Naive thymus-derived CD4-positive, alpha-beta T cell (primary cell): ENCODE results near the gene FAM174B. TPM values are rescaled to one million over a fixed set of nuclear protein-coding genes. Genes with fewer than 3 reads are reported as not detected.

Experiments
- ATAC-seq: fragments of 150-1000 bp; cut with Tn5 transposase; 2 replicates; pipeline ENCODE4 v1.10.0; 2021; ENCODE audit warnings: mild to moderate bottlenecking, moderate library complexity
- CTCF ChIA-PET: fragments of 350-600 bp; sonication (Branson Sonifier 250); formaldehyde crosslinking; loops from one replicate; lab custom pipeline; 2021; ENCODE audit warnings: antibody characterized with exemption; lab: Charles Lee
- POLR2A ChIA-PET: fragments of 350-600 bp; sonication (Branson Sonifier 250); formaldehyde crosslinking; loops from one replicate; lab custom pipeline; 2021; ENCODE audit warnings: antibody characterized with exemption, inconsistent platforms; lab: Charles Lee
- DNase-seq, 9 donors: peaks; one replicate each; pipeline versions ENCODE4 v3.0.0 to v3.0.0-alpha.2; 2020 to 2022; ENCODE audit warnings: mixed read lengths in 1 of 9
- H3K27ac ChIP-seq: one replicate; pipeline ENCODE4 v1.7.0; 2013; ENCODE audit warnings: mild to moderate bottlenecking, low read depth, low read length, moderate library complexity
- H3K27me3 ChIP-seq, 2 donors: one replicate each; pipeline ENCODE4 v1.7.0; 2013; ENCODE audit warnings: low read length in 2 of 2, mild to moderate bottlenecking in 2 of 2, moderate library complexity in 2 of 2; ENCODE audit not compliant: control insufficient read depth in 2 of 2, insufficient read depth in 2 of 2
- H3K36me3 ChIP-seq, 3 experiments: 1 replicate in 2 of 3; 2 replicates in 1 of 3; pipeline ENCODE4 v1.7.0; 2013; ENCODE audit warnings: low read length in 3 of 3, mild to moderate bottlenecking in 3 of 3, moderate library complexity in 1 of 3; ENCODE audit not compliant: insufficient read depth in 3 of 3, control insufficient read depth in 2 of 3
- H3K4me1 ChIP-seq, 2 donors: one replicate each; pipeline ENCODE4 v1.7.0; 2013; ENCODE audit warnings: low read length in 2 of 2, mild to moderate bottlenecking in 2 of 2, moderate library complexity in 1 of 2; ENCODE audit not compliant: control insufficient read depth in 2 of 2, insufficient read depth in 2 of 2
- H3K4me3 ChIP-seq: 2 replicates; pipeline ENCODE4 v1.7.0; 2013; ENCODE audit warnings: mild to moderate bottlenecking, low read length
- H3K9me3 ChIP-seq, 3 experiments: 1 replicate in 2 of 3; 2 replicates in 1 of 3; pipeline ENCODE4 v1.7.0; 2013; ENCODE audit warnings: low read length in 3 of 3; ENCODE audit not compliant: control insufficient read depth in 2 of 3
- H3K27ac Mint-ChIP-seq, 9 donors: one replicate each; pipeline ENCODE4 v1.8.0; 2020 to 2022; ENCODE audit warnings: mixed read lengths in 9 of 9, mild to moderate bottlenecking in 8 of 9, moderate library complexity in 5 of 9, inconsistent platforms in 2 of 9
- H3K27me3 Mint-ChIP-seq, 5 donors: one replicate each; pipeline ENCODE4 v1.8.0; 2021 to 2022; ENCODE audit warnings: mixed read lengths in 5 of 5, mild to moderate bottlenecking in 1 of 5
- H3K36me3 Mint-ChIP-seq, 5 donors: one replicate each; pipeline ENCODE4 v1.8.0; 2020 to 2022; ENCODE audit warnings: mixed read lengths in 5 of 5, mild to moderate bottlenecking in 3 of 5, inconsistent platforms in 1 of 5
- H3K4me1 Mint-ChIP-seq, 7 donors: one replicate each; pipeline ENCODE4 v1.8.0; 2020 to 2022; ENCODE audit warnings: mixed read lengths in 7 of 7, mild to moderate bottlenecking in 3 of 7, inconsistent platforms in 1 of 7
- H3K4me3 Mint-ChIP-seq, 10 donors: one replicate each; pipeline ENCODE4 v1.8.0; 2020 to 2022; ENCODE audit warnings: mild to moderate bottlenecking in 10 of 10, mixed read lengths in 10 of 10, moderate library complexity in 6 of 10, inconsistent platforms in 2 of 10
- H3K9me3 Mint-ChIP-seq, 11 donors: one replicate each; pipeline ENCODE4 v1.8.0; 2020 to 2022; ENCODE audit warnings: mixed read lengths in 11 of 11, mild to moderate bottlenecking in 4 of 11, inconsistent platforms in 1 of 11, moderate library complexity in 1 of 11
- intact Hi-C, 2 donors: fragments of 100-400 bp; cut with micrococcal nuclease; formaldehyde crosslinking; loops; one replicate each; pipeline ENCODE4 v1.15.1; 2023
- polyA plus RNA-seq, 2 donors: library from polyadenylated mRNA; unstranded; fragments of 300-500 nt; fragmentation: Illumina TruSeq; gene quantifications; one replicate each; pipeline ENCODE4 v1.2.3, GENCODE V29; 2021
- total RNA-seq, 6 experiments: library from RNA in 5 of 6; stranded (reverse) in 5 of 6; gene quantifications; 1 replicate in 5 of 6; 2 replicates in 1 of 6; pipeline ENCODE4 v1.2.3 and lab custom pipeline; 2021 to 2026

The FAM174B gene
- total and polyA plus RNA-seq, 7 experiments from 2014 or later = 3.5 to 15.9 (median 6.7) TPM

- Histone ChIP-seq H3K36me3 (no peaks in the 10 kb centered on the region), H3K4me1 (no peaks in the 10 kb centered on the region), H3K27me3 (no peaks in the 10 kb centered on the region), H3K27ac (no peak overlapping the region), H3K9me3 (no peaks in the 10 kb centered on the region), H3K4me3 (no peak overlapping the region)
- H3K36me3 Mint-ChIP-seq = no peaks in the 10 kb centered on the region
- peaks cover 0 to 18% (median 3%) of the 10 kb centered on the region in 5 donors for H3K27me3 Mint-ChIP-seq
- ATAC-seq (no peak), DNase-seq (no peak)
- ChIA-PET CTCF (no interaction called here), POLR2A (no interaction called here)
- H3K4me1 Mint-ChIP-seq = no peaks in the 10 kb centered on the region
- no peaks in the 10 kb centered on the region for H3K9me3 Mint-ChIP-seq
- intact Hi-C loops = no loop called here
- no peak overlapping the region for H3K4me3 Mint-ChIP-seq
- no peak overlapping the region for H3K27ac Mint-ChIP-seq
Measured at GRCh38 chr15:92586383-92586942, 69.1 kb downstream of the FAM174B start.

- H3K9me3 Mint-ChIP-seq = no peaks in the 10 kb centered on the region
- intact Hi-C loops = no loop called here
Measured at GRCh38 chr15:92584105-92584504, 71.5 kb downstream of the FAM174B start.

GRCh38 chr15:92583096-92584034 is 72.2 kb downstream of the FAM174B start:
- Histone ChIP-seq H3K27me3 (no peaks in the 10 kb centered on the region), H3K27ac (no peak overlapping the region), H3K4me3 (no peak overlapping the region), H3K4me1 (no peaks in the 10 kb centered on the region), H3K9me3 (no peaks in the 10 kb centered on the region), H3K36me3 (no peaks in the 10 kb centered on the region)
- Mint-ChIP-seq H3K4me1 (no peaks in the 10 kb centered on the region), H3K4me3 (no peak overlapping the region), H3K27ac (no peak overlapping the region), H3K36me3 (no peaks in the 10 kb centered on the region), H3K9me3 (no peaks in the 10 kb centered on the region), H3K27me3 (peaks cover 0 to 27% (median 8%) of the 10 kb centered on the region in 5 donors)
- ATAC-seq (no peak), DNase-seq (no peak)
- CTCF ChIA-PET = no interaction called here
- POLR2A ChIA-PET = no interaction called here
- intact Hi-C loops = no loop called here

More at GRCh38 chr15:92584105-92584504, 71.5 kb downstream of the FAM174B start:
- Mint-ChIP-seq H3K4me3 (no peak overlapping the region), H3K36me3 (no peaks in the 10 kb centered on the region), H3K27ac (no peak overlapping the region), H3K27me3 (peaks cover 0 to 20% (median 3%) of the 10 kb centered on the region in 5 donors), H3K4me1 (no peaks in the 10 kb centered on the region)
- Histone ChIP-seq H3K4me1 (no peaks in the 10 kb centered on the region), H3K27ac (no peak overlapping the region), H3K36me3 (no peaks in the 10 kb centered on the region), H3K4me3 (no peak overlapping the region), H3K27me3 (no peaks in the 10 kb centered on the region), H3K9me3 (no peaks in the 10 kb centered on the region)
- CTCF ChIA-PET = no interaction called here
- DNase-seq (no peak), ATAC-seq (no peak)
- POLR2A ChIA-PET = no interaction called here

GRCh38 chr15:92582206-92582605 is 73.4 kb downstream of the FAM174B start:
- no peaks in the 10 kb centered on the region for H3K9me3 ChIP-seq
- H3K4me3 ChIP-seq = no peak overlapping the region
- ATAC-seq = no peak
- Mint-ChIP-seq H3K4me1 (no peaks in the 10 kb centered on the region), H3K9me3 (no peaks in the 10 kb centered on the region), H3K4me3 (no peak overlapping the region), H3K27me3 (peaks cover 0 to 30% (median 8%) of the 10 kb centered on the region in 5 donors), H3K27ac (no peak overlapping the region), H3K36me3 (no peaks in the 10 kb centered on the region)
- intact Hi-C loops = no loop called here
- POLR2A ChIA-PET = no interaction called here
- H3K36me3 ChIP-seq = no peaks in the 10 kb centered on the region
- H3K4me1 ChIP-seq = no peaks in the 10 kb centered on the region
- CTCF ChIA-PET = no interaction called here
- H3K27me3 ChIP-seq = no peaks in the 10 kb centered on the region
- DNase-seq = no peak
- H3K27ac ChIP-seq = no peak overlapping the region

GRCh38 chr15:92580933-92581445 is 74.6 kb downstream of the FAM174B start:
- CTCF ChIA-PET = no interaction called here
- Histone ChIP-seq H3K4me3 (no peak overlapping the region), H3K4me1 (no peaks in the 10 kb centered on the region), H3K36me3 (no peaks in the 10 kb centered on the region), H3K27ac (no peak overlapping the region), H3K27me3 (no peaks in the 10 kb centered on the region), H3K9me3 (no peaks in the 10 kb centered on the region)
- DNase-seq = no peak
- H3K27me3 Mint-ChIP-seq = peaks cover 0 to 30% (median 8%) of the 10 kb centered on the region in 5 donors
- POLR2A ChIA-PET = no interaction called here
- H3K9me3 Mint-ChIP-seq = no peaks in the 10 kb centered on the region
- H3K27ac Mint-ChIP-seq = no peak overlapping the region
- no peaks in the 10 kb centered on the region for H3K36me3 Mint-ChIP-seq
- intact Hi-C loops = no loop called here
- H3K4me3 Mint-ChIP-seq = no peak overlapping the region
- H3K4me1 Mint-ChIP-seq = no peaks in the 10 kb centered on the region
- no peak for ATAC-seq

DNA sequence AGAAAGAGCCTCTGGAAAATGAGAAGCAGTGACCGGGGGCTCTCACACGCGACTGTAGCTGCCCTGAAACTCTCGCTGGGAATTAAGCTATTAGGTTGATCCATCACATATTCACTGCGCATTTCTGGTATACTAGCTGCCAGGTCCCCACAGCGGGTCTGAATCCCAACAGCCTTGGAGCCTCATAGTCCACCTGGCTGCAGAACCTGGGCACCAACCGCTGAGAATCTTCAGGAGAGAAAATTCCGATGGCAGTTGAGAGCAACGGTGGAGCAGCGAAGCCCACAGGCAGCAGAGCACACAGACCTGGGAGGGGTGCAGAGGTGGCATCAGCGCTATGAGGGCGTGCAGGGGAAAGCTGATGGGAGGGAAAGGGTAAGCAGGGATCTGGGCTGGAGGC is 75.1 kb downstream of the FAM174B start:
- no peaks in the 10 kb centered on the region for H3K9me3 ChIP-seq
- H3K27me3 ChIP-seq = no peaks in the 10 kb centered on the region
- H3K27me3 Mint-ChIP-seq = peaks cover 0 to 30% (median 8%) of the 10 kb centered on the region in 5 donors
- no peaks in the 10 kb centered on the region for H3K36me3 ChIP-seq
- H3K4me3 Mint-ChIP-seq = no peak overlapping the region
- H3K36me3 Mint-ChIP-seq = no peaks in the 10 kb centered on the region
- H3K27ac Mint-ChIP-seq = no peak overlapping the region
- H3K4me1 ChIP-seq = no peaks in the 10 kb centered on the region
- no peak overlapping the region for H3K27ac ChIP-seq
- intact Hi-C loops = no loop called here
- no peak for ATAC-seq
- H3K4me3 ChIP-seq = no peak overlapping the region
- no peak for DNase-seq
- no peaks in the 10 kb centered on the region for H3K4me1 Mint-ChIP-seq
- ChIA-PET POLR2A (no interaction called here), CTCF (no interaction called here)
- no peaks in the 10 kb centered on the region for H3K9me3 Mint-ChIP-seq
